ENCODE measurements around the gene CENPW.

GRCh38 chr6:126318797-126319196 lies 21.1 kb upstream of the CENPW start:
- TF ChIP-seq POLR2A (IDR thresholded peaks at IDR 0.05) (no peak), CTCF (IDR thresholded peaks at IDR 0.05) (no peak)

Data from adrenal gland (tissue), 5 donors.